Gastrocnemius medialis (tissue), 4 donors: Measurements from ENCODE around the gene STAT6.

Experiments
- CTCF ChIP-seq, 5 experiments: fragments of 450-650 bp in 3 of 5; fragments of 200-600 bp in 2 of 5; sonication (generic) in 2 of 5; IDR thresholded peaks in 4 of 5; conservative IDR thresholded peaks in 1 of 5; 1 replicate in 4 of 5; 2 replicates in 1 of 5; pipeline ENCODE4 v1.5.1; 2016 to 2019; ENCODE audit warnings: antibody characterized with exemption in 5 of 5, mild to moderate bottlenecking in 3 of 5, moderate library complexity in 3 of 5
- POLR2A ChIP-seq, 2 donors: fragments of 450-650 bp; IDR thresholded peaks; one replicate each; pipeline ENCODE4 v1.6.1; 2017; ENCODE audit warnings: antibody characterized with exemption in 2 of 2, mild to moderate bottlenecking in 2 of 2, moderate library complexity in 2 of 2

GRCh38 chr12:57149245-57149900, 38.2 kb upstream of the STAT6 start:
- TF ChIP-seq POLR2A (IDR thresholded peaks at IDR 0.05) (no peak), CTCF (IDR thresholded peaks at IDR 0.05 in 4 of 5, conservative IDR thresholded peaks at IDR 0.05 in 1 of 5) (no peak)
